CD4-positive, CD25-positive, alpha-beta regulatory T cell (primary cell): ENCODE results near the gene TP73. TPM values are rescaled to one million over a fixed set of nuclear protein-coding genes. Genes with fewer than 3 reads are reported as not detected.

Experiments
- ATAC-seq, 2 donors: fragments of 150-1000 bp; cut with Tn5 transposase; one replicate each; pipeline ENCODE4 v1.10.0; 2021; ENCODE audit warnings: low read depth in 2 of 2, moderate number of reproducible peaks in 2 of 2, moderate library complexity in 1 of 2
- DNase-seq, 3 donors: peaks; one replicate each; pipeline versions ENCODE4 v3.0.0 to v3.0.0-alpha.2; 2012 to 2022; ENCODE audit warnings: mixed read lengths in 1 of 3
- H3K27ac ChIP-seq: one replicate; pipeline ENCODE4 v1.7.0; 2013; ENCODE audit warnings: mild to moderate bottlenecking, low read length; ENCODE audit not compliant: insufficient read depth, poor library complexity, severe bottlenecking
- H3K27me3 ChIP-seq: one replicate; pipeline ENCODE4 v1.7.0; 2013; ENCODE audit warnings: low read length; ENCODE audit not compliant: control insufficient read depth, insufficient read depth
- H3K36me3 ChIP-seq: one replicate; pipeline ENCODE4 v1.7.0; 2013; ENCODE audit warnings: mild to moderate bottlenecking, low read length, moderate library complexity; ENCODE audit not compliant: control insufficient read depth, insufficient read depth
- H3K4me1 ChIP-seq: 2 replicates; pipeline ENCODE4 v1.7.0; 2013; ENCODE audit warnings: mild to moderate bottlenecking, low read length; ENCODE audit not compliant: insufficient read depth, control insufficient read depth, poor library complexity, severe bottlenecking
- H3K4me3 ChIP-seq: one replicate; pipeline ENCODE4 v1.7.0; 2013; ENCODE audit warnings: low read depth, mild to moderate bottlenecking, low read length, moderate library complexity
- H3K9me3 ChIP-seq, 2 experiments: 1 replicate in 1 of 2; 2 replicates in 1 of 2; pipeline ENCODE4 v1.7.0; 2013; ENCODE audit warnings: low read length in 2 of 2, mild to moderate bottlenecking in 1 of 2, moderate library complexity in 1 of 2; ENCODE audit not compliant: control insufficient read depth in 2 of 2
- H3K27ac Mint-ChIP-seq, 3 donors: one replicate each; pipeline ENCODE4 v1.8.0; 2020 to 2022; ENCODE audit warnings: mild to moderate bottlenecking in 3 of 3, mixed read lengths in 3 of 3, moderate library complexity in 2 of 3
- H3K27me3 Mint-ChIP-seq: one replicate; pipeline ENCODE4 v1.8.0; 2022; ENCODE audit warnings: mild to moderate bottlenecking, mixed read lengths
- H3K36me3 Mint-ChIP-seq: one replicate; pipeline ENCODE4 v1.8.0; 2020; ENCODE audit warnings: mixed read lengths
- H3K4me1 Mint-ChIP-seq, 4 donors: one replicate each; pipeline ENCODE4 v1.8.0; 2020 to 2022; ENCODE audit warnings: mixed read lengths in 4 of 4, mild to moderate bottlenecking in 1 of 4
- H3K4me3 Mint-ChIP-seq, 4 donors: one replicate each; pipeline ENCODE4 v1.8.0; 2020 to 2022; ENCODE audit warnings: mild to moderate bottlenecking in 4 of 4, mixed read lengths in 4 of 4, moderate library complexity in 3 of 4
- H3K9me3 Mint-ChIP-seq, 7 donors: one replicate each; pipeline ENCODE4 v1.8.0; 2020 to 2022; ENCODE audit warnings: mixed read lengths in 7 of 7, mild to moderate bottlenecking in 3 of 7, moderate library complexity in 2 of 7
- polyA plus RNA-seq, 4 donors: library from polyadenylated mRNA; unstranded; fragments of 300-500 nt; fragmentation: Illumina TruSeq; gene quantifications; one replicate each; pipeline ENCODE4 v1.2.3, GENCODE V29; 2021
- total RNA-seq: library from RNA; stranded (reverse); gene quantifications from one replicate; pipeline ENCODE4 v1.2.3, GENCODE V29; 2022

Gene TP73
- total and polyA plus RNA-seq, 5 donors from 2014 or later, result 0.08 to 0.12 TPM; not detected in 3

DNA sequence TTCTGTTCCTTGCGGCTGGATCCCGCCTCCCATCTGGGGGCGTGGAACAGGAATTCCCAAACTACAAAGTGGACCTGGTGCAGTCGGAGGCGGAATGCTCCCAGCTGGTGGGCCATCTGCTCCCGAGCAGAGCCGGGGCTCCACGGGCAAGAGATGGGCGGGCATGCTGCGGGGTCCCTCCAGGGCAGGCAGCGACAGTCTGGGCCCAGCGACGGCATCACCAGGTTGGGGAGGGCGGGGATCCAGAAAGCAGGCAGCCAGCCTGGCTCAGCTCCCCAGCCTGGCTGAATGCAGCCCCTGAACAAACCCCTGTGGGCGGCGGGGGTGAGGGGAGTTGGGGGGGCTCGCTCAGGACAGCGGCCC, 44.6 kb upstream of the TP73 start:
- peaks cover 16% of the 10 kb centered on the region for H3K4me1 ChIP-seq
- Mint-ChIP-seq H3K4me1 (peaks cover 0 to 16% (median 0%) of the 10 kb centered on the region in 4 donors), H3K4me3 (no peak overlapping the region), H3K27ac (no peak overlapping the region), H3K36me3 (no peaks in the 10 kb centered on the region), H3K9me3 (no peaks in the 10 kb centered on the region), H3K27me3 (peaks cover 27% of the 10 kb centered on the region)
- DNase-seq, result no peak
- H3K27ac ChIP-seq, result no peak overlapping the region
- H3K27me3 ChIP-seq, result no peaks in the 10 kb centered on the region
- no peak overlapping the region for H3K4me3 ChIP-seq
- no peaks in the 10 kb centered on the region for H3K9me3 ChIP-seq
- no peak for ATAC-seq
- H3K36me3 ChIP-seq, result no peaks in the 10 kb centered on the region

DNA sequence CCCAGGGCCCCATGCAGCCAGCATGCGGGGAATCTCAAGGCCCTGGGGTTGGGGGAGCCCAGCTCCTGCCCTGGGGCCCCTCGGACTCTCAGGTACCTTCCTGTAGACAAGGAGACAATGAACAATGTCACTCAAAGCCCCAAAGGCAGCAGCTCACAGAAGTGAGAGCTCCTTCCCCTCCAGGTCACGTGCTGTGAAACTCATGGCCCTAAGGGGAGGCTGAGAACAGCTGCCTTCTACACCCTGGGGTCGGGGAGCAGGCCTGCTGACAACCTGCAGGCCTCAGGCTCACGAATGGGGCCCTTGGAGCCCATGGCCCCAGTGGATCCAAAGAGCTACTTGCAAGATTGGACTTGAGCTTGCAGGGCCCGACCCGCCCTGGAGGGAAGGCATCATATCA, 44.2 kb upstream of the TP73 start:
- no peak overlapping the region for H3K4me3 ChIP-seq
- no peaks in the 10 kb centered on the region for H3K36me3 ChIP-seq
- Mint-ChIP-seq H3K27ac (no peak overlapping the region), H3K4me1 (peaks cover 0 to 16% (median 0%) of the 10 kb centered on the region in 4 donors), H3K4me3 (no peak overlapping the region), H3K9me3 (no peaks in the 10 kb centered on the region), H3K27me3 (peaks cover 31% of the 10 kb centered on the region), H3K36me3 (no peaks in the 10 kb centered on the region)
- peaks cover 16% of the 10 kb centered on the region for H3K4me1 ChIP-seq
- DNase-seq (no peak), ATAC-seq (no peak)
- H3K9me3 ChIP-seq, result no peaks in the 10 kb centered on the region
- H3K27me3 ChIP-seq, result no peaks in the 10 kb centered on the region
- no peak overlapping the region for H3K27ac ChIP-seq

DNA sequence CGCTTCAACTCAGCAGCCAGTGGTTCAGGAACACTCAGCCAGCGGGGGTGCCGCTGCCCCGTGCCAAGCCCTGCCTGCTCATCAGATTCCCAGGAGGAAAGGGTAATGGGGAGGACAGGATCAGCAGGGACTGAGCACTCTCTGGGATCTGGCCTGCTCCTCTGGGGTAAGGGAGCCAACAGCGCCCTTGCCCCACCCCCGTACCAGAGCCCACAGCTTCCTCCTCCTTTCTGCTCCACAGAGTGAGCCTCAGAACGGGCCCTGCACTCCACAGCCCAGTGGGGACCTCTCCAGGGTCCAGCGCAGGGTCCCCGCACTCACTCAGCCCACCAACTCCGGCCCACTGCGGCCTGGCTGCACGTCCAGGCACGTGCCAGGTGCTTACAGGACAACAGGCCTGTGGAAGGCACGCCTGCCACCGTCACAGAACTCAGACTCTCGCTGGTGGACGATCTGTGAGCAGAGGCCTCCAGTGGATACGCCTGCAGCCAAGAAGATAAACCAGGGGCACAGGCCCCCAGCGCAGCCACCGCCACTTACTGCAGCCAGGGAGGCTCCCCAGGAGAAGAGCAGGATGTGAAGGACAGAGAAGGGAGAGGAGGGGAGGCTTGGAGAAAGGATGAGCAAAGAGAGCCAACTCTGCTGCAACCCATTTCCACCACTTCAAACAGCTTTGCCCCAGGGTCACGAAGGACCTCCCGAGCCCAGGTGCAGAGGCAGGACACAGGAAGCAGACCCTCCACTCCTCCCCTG, 43.1 kb upstream of the TP73 start:
- H3K9me3 ChIP-seq, result no peaks in the 10 kb centered on the region
- Mint-ChIP-seq H3K27ac (no peak overlapping the region), H3K4me3 (peak overlapping the region in 2 of 4 donors; percentile 22 to 43), H3K36me3 (no peaks in the 10 kb centered on the region), H3K9me3 (no peaks in the 10 kb centered on the region), H3K4me1 (peaks cover 0 to 16% (median 0%) of the 10 kb centered on the region in 4 donors), H3K27me3 (peaks cover 41% of the 10 kb centered on the region)
- no peaks in the 10 kb centered on the region for H3K27me3 ChIP-seq
- H3K4me3 ChIP-seq, result no peak overlapping the region
- DNase-seq (no peak), ATAC-seq (no peak)
- no peaks in the 10 kb centered on the region for H3K36me3 ChIP-seq
- peaks cover 16% of the 10 kb centered on the region for H3K4me1 ChIP-seq
- no peak overlapping the region for H3K27ac ChIP-seq

DNA sequence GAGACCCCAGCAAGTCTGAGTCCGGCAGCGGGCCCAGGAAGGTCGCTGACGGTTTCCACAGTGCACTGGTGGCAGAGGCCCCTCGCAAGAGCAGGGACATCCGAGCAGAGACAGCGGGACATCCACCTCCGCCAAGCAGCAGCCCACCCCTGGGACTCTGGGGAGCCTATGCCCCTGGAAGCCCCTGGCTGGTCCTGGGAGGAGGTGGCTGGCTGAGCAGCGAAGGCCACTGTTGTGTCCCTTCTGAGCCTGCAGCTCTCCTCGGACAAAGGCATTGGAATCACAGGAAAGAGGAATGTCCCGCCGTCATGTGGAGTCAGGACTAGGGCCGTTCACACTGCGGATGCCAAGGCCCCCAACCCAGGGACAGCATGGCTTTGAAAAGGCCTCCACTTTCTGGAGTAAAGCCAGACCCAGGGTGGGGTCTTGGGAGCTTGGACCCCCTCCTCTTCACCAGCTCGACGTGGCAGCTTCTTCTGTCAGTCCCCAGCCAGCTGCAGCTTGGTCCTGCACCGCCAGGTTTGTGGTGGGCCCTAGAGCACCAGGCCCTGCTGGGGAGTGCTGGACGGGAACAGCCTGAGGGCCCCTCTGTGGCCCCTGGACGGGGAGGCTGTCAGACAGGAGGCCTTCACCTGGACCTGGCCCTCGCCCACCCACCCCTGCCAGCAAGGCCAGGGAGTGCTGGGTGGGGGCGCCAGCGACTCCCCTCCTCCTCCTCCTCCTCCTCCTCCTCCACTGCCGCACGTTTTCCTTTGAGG, 42.4 kb upstream of the TP73 start:
- DNase-seq, result no peak
- H3K4me1 ChIP-seq, result peaks cover 16% of the 10 kb centered on the region
- H3K36me3 ChIP-seq, result no peaks in the 10 kb centered on the region
- no peaks in the 10 kb centered on the region for H3K36me3 Mint-ChIP-seq
- H3K27ac ChIP-seq, result no peak overlapping the region
- H3K27me3 ChIP-seq, result no peaks in the 10 kb centered on the region
- H3K9me3 ChIP-seq, result no peaks in the 10 kb centered on the region
- no peak overlapping the region for H3K27ac Mint-ChIP-seq
- H3K4me3 Mint-ChIP-seq, result peak overlapping the region in 3 of 4 donors; percentile 56 to 75 (median 71)
- no peak overlapping the region for H3K4me3 ChIP-seq
- no peak for ATAC-seq
- H3K27me3 Mint-ChIP-seq, result peaks cover 41% of the 10 kb centered on the region
- peaks cover 0 to 16% (median 0%) of the 10 kb centered on the region in 4 donors for H3K4me1 Mint-ChIP-seq
- H3K9me3 Mint-ChIP-seq, result peaks cover 0 to under 1% (median 0%) of the 10 kb centered on the region in 7 donors

DNA sequence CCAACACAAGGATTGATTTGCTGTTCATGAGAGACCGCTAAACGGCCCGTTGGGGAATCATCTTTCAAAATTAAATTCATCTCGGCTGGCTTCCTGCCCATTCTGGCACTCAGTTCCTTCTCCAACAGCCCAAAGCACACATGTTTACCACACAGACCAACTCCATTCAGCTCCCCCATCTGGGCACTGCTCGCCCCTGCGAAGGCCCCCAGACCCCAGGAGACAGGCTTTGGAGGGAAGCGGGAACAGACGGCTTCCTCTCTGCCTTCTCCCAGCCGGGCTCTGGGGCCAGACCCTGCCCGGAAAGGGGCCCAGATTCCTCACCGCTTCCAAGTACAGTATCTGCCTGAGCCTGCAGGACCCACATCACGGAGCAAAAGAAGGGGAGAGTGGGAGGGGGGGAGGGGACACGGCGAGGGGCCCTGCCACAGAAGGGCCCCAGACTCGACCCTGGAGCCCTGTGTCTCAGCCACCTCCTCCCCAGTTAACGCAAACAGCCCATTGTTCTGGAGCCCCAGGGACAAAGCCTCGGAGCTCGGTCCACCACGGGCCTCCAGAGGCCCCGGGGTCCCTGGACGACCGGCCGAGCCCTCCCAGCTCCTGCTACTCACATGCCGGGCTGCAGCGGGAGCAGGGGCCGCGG, 41.7 kb upstream of the TP73 start:
- Mint-ChIP-seq H3K4me1 (peaks cover 0 to 16% (median 0%) of the 10 kb centered on the region in 4 donors), H3K9me3 (peaks cover 0 to 3% (median 0%) of the 10 kb centered on the region in 7 donors), H3K27ac (no peak overlapping the region), H3K36me3 (no peaks in the 10 kb centered on the region), H3K27me3 (peaks cover 41% of the 10 kb centered on the region), H3K4me3 (peak overlapping the region in 3 of 4 donors; percentile 56 to 75 (median 71))
- DNase-seq (no peak), ATAC-seq (no peak)
- no peak overlapping the region for H3K27ac ChIP-seq
- H3K4me3 ChIP-seq, result no peak overlapping the region
- H3K27me3 ChIP-seq, result no peaks in the 10 kb centered on the region
- peaks cover 16% of the 10 kb centered on the region for H3K4me1 ChIP-seq
- H3K36me3 ChIP-seq, result no peaks in the 10 kb centered on the region
- no peaks in the 10 kb centered on the region for H3K9me3 ChIP-seq

DNA sequence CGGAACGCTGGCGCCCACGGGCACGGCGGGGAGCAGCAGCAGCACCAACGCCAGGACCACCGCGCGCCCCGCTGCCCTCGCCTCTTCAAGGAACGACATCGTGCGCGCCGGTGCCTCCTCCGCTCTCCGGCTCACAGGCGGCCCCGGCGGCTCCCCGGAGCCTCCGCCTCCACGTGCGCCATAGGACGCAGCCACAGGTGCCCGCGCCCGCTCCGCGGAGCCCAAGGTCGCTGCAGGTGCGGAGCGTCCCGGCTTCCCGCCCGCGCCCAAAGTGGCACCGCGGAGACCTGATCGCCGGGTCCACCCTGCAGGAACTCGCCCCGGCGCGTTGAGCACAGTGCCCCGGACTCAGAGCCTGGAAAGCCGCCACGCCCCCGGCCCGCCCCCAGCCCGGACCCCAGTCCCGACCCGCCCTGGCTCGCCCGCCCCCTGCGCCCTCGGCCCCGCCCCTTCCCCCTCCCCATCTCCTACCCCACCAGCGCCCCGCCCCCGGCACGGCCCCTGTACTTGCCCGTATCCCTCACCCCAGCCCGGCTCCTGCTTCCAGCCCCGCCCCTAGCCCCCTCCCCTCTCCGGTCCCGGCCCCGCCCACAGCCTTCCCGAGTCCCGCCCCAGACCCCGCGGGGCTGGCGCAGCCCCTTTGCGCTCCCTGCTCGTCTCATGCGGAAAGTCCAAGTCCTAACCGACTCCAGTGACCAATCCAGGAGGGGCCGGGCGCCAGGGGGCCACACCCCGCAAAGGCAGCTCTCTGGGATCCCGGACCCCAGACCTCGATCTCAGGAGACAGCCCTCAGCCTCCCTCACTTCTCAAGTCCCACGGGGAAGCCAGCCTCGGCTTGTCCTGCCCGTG, 40.9 kb upstream of the TP73 start, which contains the start of gene MEGF6:
TSS of gene MEGF6 (minus strand) at position 339 of the 850 bp plus-strand sequence. CDS start at position 99, 240 bp downstream.
- no peak within 1 kb of the TSS for H3K27ac Mint-ChIP-seq
- no peaks in the 10 kb centered on the region for H3K36me3 Mint-ChIP-seq
- Histone ChIP-seq H3K4me3 (no peak within 1 kb of the TSS), H3K27ac (no peak within 1 kb of the TSS), H3K9me3 (no peaks in the 10 kb centered on the region), H3K27me3 (no peaks in the 10 kb centered on the region), H3K4me1 (peaks cover 16% of the 10 kb centered on the region), H3K36me3 (no peaks in the 10 kb centered on the region)
- peaks cover 41% of the 10 kb centered on the region for H3K27me3 Mint-ChIP-seq
- H3K9me3 Mint-ChIP-seq, result peaks cover 0 to 3% (median 0%) of the 10 kb centered on the region in 7 donors
- ATAC-seq, result peak in 1 of 2 donors; percentile 46
- H3K4me3 Mint-ChIP-seq, result peak within 1 kb of the TSS; percentile 56 to 80 (median 64)
- peak in 1 of 3 donors; percentile 53 for DNase-seq
- H3K4me1 Mint-ChIP-seq, result peaks cover 0 to 16% (median 0%) of the 10 kb centered on the region in 4 donors

DNA sequence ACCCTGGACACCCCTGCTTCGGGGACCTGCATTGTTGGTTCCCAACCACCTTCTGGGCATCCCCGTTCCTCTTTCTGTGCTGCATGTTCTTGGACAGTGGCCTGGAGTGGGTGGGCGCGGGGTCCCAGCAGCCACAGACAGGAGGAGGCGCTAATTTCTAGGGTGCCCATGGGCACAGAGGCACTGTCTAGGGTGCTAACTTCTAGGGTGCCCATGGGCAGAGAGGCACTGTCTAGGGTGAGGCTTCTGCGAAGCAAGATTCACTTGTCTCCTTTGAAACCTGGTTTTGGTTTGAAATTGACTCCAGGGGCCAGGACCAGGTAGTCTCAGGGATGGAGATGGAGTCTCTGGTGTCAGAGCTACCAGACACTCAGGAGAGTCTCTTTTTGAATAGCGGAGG, 40.2 kb upstream of the TP73 start:
- H3K36me3 Mint-ChIP-seq, result no peaks in the 10 kb centered on the region
- H3K27me3 Mint-ChIP-seq, result peaks cover 39% of the 10 kb centered on the region
- no peak overlapping the region for H3K4me3 ChIP-seq

More for the DNA sequence above, 40.2 kb upstream of the TP73 start:
- H3K27me3 ChIP-seq, result no peaks in the 10 kb centered on the region
- no peaks in the 10 kb centered on the region for H3K36me3 ChIP-seq
- Mint-ChIP-seq H3K9me3 (peaks cover 0 to 3% (median 0%) of the 10 kb centered on the region in 7 donors), H3K4me3 (peak overlapping the region in 3 of 4 donors; percentile 58 to 80 (median 70)), H3K27ac (no peak overlapping the region), H3K4me1 (peaks cover 0 to 16% (median 0%) of the 10 kb centered on the region in 4 donors)
- H3K27ac ChIP-seq, result no peak overlapping the region
- no peak for DNase-seq
- H3K9me3 ChIP-seq, result no peaks in the 10 kb centered on the region
- peaks cover 16% of the 10 kb centered on the region for H3K4me1 ChIP-seq
- ATAC-seq, result no peak
